HG02798 (cell line): ENCODE data around the gene SDHAF1.

Experiments
- ATAC-seq: cut with Tn5 transposase; IDR thresholded peaks from one replicate; pipeline ENCODE4 v1.9.1; 2021; ENCODE audit warnings: mild to moderate bottlenecking; ENCODE audit not compliant: unreplicated experiment, poor library complexity

The SDHAF1 gene

DNA sequence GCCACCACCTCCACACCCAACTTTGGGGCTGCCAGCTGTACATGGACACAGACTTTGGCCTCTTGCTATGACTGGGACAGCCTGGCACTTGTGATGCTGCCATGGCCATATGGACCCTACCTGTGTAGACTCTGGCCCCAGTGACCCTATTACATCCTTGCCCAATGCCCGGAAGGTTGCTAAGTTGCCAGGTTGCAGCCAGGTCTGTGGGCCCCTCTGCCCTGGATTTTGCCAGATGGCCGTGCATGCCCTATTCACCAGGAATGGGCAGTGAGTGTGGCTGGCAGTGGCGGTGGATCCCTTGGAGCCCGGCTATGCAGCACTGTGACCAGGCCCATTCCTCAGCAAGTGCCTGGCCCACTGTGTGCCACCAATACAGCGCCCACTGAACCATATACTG, 8.9 kb upstream of the SDHAF1 start:
- ATAC-seq = no peak

DNA sequence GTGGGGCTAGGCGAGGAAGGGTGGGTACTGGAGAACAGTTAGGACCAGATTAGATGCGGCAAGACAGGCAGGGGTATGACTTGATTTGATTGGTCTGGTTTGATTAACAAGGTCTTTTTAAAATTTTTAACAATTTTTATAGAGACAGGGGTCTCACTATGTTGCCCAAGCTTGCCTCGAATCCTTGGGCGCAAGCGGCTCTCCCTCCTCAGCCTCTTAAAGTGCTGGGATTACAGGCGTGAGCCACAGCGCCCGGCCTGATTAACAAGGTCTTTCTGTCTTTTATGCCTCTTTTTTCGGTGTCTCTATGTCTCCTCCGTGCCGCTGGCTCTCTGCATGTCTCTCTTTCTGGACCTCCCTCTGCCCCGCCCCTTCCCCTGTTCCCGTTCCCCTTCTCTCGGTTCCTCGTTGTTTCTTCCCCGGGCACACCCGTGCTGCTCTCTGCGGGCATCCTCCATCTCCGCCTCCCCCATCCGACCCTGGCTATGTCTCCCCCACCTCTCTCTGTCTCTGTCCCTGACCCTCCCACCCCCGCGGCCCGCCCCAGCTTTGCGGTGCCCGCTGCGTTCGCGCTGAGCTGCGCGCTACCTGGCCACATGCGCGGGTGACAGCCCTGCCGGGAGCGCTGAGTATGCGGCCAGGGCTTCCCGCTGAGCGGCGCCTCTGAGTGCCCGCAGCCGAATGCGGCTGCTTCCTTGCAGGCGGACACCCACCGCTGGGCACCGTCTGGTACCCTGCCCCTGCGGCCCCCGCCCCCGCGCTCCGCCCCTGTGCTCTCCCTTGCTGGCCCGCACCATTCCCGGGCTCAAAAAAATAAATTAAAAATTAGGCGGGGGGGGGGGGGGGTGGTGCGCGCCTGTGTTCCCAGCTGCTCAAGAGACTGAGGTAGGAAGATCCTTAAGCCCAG, 8.1 kb upstream of the SDHAF1 start:
- no peak for ATAC-seq

DNA sequence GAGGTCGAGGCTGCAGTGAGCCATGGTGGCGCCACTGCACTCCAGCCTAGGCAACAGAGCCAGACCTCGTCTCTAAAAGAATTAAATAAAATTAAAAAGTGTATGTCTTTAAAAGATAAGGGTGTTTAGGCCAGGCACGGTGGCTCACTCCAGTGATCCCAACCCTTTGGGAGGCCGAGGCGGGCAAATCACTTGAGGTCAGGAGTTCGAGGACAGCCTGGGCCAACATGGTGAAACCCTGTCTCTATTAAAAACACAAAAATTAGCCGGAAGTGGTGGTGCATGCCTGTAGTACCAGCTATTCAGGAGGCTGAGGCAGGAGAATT, 7.5 kb upstream of the SDHAF1 start:
- ATAC-seq = no peak

DNA sequence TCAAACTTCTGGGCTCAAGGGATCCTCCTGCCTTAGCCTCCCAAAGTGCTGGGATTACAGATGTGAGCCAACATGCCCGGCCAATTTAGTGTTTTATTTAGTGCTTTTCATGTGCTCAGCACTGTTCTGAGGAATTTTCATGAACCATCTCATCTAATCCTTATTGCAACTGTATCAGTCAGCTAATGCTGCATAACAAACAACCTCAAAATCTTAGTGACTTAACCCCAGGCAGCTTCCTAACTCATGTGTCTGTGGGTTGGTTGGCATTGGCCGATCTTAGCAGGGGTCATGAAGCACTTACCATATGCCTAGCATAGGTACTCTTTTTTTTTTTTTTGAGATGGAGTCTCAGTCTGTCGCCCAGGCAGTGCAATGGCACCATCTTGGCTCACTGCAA, 6.2 kb upstream of the SDHAF1 start:
- ATAC-seq = no peak

DNA sequence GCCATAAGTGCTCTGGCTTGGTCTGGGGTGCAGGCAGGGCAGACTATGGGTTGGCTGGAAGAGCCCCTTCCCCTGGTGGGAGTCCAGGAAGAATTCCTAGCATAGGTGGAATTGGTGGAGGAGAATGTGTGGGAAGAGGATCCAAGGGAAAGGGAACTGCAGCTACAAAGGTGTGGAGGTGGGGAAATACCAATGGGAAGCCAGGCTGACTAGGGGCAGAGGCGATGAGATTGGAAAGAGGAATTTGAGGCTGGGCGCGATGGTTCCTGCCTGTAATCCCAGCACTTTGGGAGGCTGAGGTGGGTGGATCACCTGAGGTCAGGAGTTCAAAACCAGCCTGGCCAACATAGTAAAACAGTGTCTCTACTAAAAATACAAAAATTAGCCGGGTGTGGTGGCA, 4.8 kb upstream of the SDHAF1 start:
- ATAC-seq = no peak

DNA sequence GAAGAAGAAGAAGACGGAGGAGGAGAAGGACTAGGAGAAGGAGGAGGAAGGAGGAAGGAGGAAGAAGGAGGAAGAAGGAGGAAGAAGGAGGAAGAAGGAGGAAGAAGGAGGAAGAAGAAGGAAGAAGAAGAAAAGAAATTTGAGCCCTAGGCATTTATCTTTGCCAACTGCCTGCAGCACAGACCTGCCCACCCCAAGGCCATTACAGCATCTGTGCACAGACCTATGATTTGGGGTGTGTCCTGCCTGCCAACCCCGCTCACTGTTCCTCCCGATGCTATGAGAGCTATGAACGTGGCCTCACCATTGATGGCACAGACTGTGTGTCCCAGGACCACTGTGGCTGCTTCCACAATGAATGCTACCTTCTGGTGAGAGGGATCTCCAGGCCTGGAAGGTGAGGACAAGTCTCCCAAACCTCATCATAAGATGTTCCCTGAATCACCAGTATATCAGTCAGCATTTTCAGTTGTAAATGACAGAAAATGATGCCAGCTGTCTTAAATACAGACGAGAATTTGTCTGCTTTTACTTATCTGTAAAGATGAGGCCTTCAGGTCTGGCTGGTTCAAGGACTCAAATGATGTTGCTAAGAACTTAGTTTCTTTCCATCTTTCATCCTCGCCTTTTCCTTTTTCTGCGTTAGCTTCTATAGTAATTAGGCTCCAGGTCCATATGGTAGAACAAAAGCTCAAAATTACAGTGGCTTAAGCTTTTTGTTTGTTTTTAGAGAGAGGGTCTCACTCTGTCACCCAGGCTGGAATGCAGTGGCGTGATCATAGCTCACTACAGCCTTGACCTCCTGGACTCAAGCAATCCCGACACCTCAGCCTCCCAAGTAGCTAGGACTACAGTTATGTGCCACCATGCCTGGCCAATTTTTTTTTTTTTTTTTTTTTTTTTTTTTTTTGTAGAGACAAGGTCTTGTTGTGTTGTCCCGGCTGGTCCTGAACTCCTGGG, 3.9 kb upstream of the SDHAF1 start:
- ATAC-seq = no peak

DNA sequence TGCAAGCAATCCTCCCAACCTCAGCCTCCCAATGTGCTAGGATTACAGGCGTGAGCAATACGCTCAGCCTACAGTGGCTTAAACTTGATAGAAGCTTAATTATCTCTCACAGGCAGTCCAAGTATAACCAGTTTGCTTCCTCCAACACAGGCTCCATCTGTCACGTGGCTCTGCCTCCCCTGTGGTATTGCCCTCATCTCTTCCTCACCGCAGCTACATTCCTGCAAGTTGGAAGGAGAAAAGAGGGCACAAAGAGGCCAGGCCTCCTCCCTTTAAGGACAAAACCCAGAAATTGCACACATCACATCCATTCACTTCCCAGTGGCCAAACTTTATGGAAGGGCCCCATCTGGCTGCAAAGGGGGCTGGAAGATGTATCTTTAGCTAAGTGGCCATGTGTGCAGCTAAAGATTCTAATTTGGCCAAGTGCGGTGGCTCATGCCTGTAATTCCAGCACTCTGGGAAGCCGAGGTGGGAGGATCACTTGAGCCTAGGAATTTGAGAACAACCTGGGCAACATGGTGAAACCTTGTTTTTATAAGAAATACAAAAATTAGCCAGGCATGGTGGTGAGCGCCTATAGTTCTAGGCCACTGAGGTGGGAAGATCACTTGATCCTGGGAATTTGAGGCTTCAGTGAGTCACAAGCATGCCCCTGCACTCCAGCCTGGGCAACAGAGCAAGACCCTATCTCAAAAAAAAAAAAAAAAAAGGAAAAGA, 3.1 kb upstream of the SDHAF1 start:
- no peak for ATAC-seq

DNA sequence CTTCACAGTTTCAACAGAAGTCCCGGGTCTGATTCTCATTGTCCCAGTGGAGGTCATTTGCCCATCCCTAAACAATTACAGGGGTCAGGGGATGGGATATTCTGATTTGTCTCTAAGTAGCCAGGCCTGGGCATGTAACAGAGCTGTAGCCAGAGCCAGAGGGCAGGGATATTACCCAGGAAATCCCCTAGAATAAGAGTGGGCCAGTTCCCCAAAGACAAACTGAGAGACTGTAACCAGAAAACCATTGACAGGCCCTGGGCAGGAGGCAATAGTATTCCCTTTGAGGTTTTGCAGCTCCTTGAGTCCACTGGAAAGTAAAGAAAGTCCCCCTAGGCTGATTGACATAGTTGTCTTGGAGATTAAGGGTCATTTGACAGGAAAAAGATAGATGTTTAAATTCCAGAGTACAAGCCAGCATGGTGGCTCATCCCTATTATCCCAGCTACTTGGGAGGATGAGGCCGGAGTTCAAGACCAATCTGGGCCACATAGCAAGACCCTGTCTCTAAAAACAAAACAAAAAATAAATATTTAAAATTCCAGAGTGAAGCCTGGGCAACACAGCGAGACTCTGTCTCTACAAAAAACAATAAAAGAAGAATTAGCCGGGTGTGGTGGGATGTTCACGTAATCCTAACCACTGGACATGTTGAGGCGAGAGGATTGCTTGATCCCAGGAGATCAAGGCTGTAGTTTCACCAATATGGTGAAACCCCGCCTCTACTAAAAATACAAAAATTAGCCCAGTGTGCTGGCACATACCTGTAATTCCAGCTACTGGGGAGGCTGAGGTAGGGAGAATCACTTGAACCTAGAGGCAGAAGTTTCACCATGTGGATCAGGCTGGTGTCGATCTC, 1.9 kb upstream of the SDHAF1 start:
- ATAC-seq = no peak

DNA sequence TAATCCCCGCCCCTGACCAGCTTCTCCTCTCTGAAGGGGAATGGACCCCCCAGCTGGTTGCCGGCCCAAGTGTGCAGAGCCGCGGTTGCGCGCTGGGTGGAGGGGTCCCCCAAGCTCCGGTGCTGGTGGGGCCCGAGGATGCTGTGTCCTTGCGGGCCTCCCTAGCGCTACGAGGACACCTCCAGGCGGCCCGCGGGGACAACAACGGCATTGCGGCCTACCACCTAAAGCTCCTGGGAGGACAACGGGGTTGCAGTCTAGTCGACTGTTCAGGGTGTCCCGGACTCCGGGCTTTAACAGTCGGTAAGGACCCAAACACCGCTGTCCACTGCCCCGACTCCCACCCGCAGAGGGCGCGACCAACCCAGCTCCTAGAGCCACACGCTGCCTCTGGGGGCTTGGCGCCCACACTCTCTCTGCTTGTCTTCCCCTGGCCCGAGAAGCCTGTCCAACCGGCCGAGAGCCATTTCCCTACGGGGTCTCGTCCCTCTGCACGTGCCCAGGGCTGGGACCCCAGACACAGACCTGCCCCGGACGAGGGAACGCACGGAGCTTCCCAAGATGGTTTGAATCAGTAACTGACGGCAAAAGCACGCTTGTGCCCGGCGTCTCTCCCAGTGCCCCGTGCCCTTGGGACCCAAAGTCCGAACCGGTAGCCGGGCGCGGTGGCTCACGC, 927 bp upstream of the SDHAF1 start:
- no peak for ATAC-seq

DNA sequence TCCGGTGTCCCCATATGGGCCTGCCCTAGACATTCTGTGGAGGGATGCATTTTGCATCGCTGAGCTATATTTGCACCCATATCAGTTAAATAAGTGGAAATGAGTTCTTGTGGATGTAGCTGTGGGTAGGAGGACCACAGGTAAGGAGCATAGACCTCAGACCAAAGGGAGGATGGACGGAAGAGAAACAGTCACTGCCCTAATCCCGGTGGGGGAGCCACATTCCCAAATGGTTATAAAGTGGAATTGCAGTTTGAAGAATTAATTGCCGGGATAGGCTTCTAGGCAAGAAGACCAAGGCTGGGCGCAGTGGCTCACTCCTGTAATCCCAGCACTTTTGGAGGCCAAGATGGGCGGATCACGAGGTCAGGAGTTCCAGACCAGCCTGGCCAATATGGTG, 1.8 kb downstream of the SDHAF1 start:
- no peak for ATAC-seq

DNA sequence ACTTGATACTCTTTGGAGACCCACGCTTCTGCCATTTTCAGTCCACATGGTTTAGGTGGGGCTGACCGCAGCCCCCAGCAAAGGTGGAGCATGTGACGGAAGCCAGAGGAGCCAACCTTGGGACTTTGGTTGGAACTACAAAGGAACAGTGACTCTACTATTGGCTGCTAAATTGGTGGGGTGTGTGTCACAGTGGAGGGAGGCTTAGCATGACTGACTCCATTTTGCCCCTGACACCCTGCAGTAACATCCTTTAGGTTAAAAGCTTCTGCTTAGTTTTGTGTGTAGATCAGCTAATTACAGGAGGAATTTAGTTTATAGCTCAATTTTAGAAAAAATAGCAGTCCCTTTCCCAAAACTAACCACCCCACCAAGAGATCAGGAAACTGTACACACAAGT, 6.6 kb downstream of the SDHAF1 start:
- ATAC-seq = no peak

DNA sequence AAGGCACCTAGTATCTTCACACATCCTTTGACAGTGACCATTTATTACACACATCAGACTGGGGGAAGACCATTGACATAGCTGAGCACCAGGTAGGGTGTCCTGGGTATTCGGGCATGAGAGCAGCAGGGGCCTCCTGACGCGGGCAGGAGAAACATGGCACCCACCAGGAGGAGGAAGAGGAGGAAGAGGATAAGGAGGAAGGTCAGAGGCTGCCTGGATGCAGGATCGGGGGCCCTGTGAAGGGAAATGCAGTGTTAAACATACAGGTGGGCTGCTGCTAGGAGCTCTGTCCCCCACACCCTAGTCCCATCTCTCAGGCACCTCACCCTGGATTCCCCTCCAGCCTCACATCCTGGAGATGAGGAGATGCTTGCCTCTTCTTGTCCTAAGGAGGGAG, 8.3 kb downstream of the SDHAF1 start:
- no peak for ATAC-seq

DNA sequence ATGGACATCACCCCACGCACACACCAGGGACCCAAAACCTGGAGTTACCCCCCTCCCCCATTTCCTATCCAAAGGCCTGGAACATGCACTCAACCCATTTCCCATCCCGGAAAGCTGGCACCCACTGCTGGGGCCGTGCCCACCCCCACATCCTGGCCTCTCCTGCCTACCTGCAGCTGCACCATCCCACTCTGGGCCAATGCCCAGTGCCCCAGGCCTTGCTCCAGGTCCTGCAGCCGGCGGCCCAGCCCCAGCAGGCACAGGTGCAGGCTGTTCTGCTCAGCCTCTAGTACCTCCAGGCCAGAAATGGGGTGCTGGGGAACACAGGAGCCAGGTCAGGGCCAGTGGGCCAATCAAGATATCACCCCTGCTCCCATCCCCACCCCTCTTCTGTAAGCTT, 12.0 kb downstream of the SDHAF1 start:
- ATAC-seq = no peak

DNA sequence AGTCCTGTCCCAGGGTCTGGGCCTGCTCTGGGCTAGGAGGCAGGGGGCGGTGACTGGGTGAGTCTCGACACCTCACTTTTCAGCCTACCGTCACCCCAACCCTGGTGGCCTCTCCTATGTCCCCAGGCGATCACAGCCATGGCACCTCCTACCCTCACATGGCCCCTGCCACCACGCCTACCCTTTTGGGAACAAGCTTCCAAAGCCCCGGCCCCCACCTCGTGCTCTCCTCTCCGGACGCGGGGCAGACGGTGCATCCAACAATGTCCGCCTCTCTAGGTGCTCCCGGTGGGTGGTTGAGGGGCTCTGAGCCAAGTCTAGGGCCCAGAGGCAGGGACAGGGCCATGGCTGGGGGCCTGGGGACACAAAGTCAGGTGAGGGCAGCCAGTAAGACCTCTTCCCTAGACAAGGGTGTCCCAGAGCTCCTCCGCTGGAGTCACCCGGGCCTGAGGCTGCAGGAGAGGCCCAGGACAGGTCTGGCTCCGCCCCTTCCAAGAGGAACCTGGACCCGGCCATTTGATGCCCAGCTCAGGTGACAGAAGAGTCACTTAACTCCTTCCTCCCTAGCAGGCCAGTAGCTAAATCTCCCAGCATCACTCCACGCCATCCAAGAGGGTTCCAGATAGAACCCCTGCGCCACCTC, 13.5 kb downstream of the SDHAF1 start, which contains the start of gene SYNE4:
SYNE4 (minus strand) TSS at position 478 of the 643 bp plus-strand sequence; CDS start at position 346, 132 bp downstream.
- no peak for ATAC-seq

DNA sequence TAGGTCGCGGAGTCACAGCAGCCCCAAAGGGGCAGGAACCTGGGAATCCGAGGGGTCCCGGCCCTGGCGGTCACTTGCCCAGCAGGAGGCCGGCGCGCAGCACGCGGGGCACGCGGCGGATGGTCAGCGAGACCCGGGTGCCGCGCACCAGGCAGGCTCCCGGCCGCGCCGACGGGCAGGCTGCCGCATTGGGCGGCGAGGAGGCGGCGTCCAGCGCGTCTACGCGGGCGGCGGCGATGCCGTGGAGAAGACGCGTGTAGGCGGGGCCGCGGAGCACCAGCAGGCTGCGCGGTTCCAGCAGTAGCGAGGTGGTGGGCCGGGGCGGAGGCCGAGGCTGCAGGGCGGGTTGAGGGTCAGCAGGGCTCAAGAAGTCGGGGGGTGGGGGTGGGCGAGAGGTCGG, 14.2 kb downstream of the SDHAF1 start:
- no peak for ATAC-seq

DNA sequence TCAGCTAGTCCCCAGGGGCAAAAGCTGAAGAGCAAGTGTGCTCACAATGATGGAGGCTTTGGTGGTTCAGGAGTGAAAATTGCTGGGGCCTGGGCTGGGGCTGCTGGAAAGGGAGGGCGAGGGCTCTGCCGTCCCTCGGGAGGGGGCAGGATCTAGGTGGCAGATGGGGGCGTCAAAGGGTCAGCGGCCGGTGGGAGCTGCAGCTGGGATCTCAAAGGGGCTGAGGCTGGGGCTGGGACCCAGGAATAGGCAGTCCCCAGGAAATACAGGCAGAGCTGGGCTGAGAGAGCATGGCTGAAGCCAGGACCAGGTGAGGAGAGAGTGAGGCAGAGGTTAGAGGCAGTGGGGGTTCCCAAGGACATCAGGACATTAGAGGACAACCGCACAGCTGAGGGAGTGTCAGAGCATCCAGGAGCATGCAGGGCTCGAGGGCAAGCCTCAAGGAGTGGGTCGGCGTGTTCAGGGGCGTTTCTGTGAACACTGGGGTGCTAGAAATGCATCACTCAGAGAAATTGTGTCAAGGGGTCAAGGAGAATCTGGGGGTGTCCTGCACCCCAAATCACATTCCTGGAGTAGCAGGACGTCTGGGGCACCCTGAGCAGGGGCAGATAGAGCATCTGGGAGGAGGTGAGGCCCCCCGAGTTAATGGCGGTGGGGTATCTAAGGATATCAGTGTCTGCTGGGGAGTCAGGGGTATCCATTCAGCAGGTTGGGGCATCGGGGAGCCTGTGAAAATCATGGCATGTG, 14.8 kb downstream of the SDHAF1 start:
- no peak for ATAC-seq

DNA sequence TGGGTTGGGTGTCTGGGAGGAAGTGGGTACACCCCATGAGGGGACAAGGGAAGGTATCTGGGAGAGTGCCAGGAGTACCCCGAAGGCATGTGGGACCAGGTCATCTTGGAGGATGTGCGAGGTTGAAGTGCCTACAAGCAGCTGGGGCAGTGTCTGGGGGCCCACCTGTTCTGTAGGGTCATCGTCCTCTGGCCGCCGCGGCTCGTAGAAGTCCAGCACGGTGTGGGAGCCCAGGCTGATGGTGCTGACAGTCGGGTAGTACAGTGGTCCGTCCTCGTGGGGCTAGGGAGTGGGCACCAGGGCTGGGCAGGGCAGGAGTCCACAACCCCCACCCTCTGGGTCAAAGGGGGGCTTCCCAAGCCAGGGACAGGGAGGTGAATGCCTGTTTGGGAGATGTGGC, 15.4 kb downstream of the SDHAF1 start:
- no peak for ATAC-seq
